Neuronal stem cell (in vitro differentiated cells): ENCODE measurements around the gene SLC6A11.

ENCODE experiments used
- DNase-seq: peaks from one replicate; pipeline ENCODE4 v3.0.0-alpha.2; 2013; ENCODE audit warnings: low spot score
- H2AFZ ChIP-seq: one replicate; pipeline ENCODE4 v1.6.1; 2013; ENCODE audit warnings: mild to moderate bottlenecking, low read length, inconsistent platforms
- H2AK5ac ChIP-seq: 2 replicates; pipeline ENCODE4 v1.6.1; 2013; ENCODE audit warnings: low read depth, mild to moderate bottlenecking, inconsistent platforms, low read length, moderate library complexity, mixed read lengths
- H2BK120ac ChIP-seq: 2 replicates; pipeline ENCODE4 v1.6.1; 2013; ENCODE audit warnings: low read depth, mild to moderate bottlenecking, inconsistent platforms, low read length, moderate library complexity, mixed read lengths
- H2BK12ac ChIP-seq: one replicate; pipeline ENCODE4 v1.6.1; 2013; ENCODE audit warnings: low read length, inconsistent platforms
- H2BK15ac ChIP-seq: 2 replicates; pipeline ENCODE4 v1.6.1; 2013; ENCODE audit warnings: mild to moderate bottlenecking, low read length, inconsistent platforms, mixed read lengths
- H2BK5ac ChIP-seq: one replicate; pipeline ENCODE4 v1.6.1; 2013; ENCODE audit warnings: inconsistent platforms, mild to moderate bottlenecking, low read length, moderate library complexity
- H3K14ac ChIP-seq: one replicate; pipeline ENCODE4 v1.6.1; 2013; ENCODE audit warnings: low read length, inconsistent platforms
- H3K18ac ChIP-seq: 2 replicates; pipeline ENCODE4 v1.6.1; 2013; ENCODE audit warnings: low read length, inconsistent platforms
- H3K23ac ChIP-seq: 2 replicates; pipeline ENCODE4 v1.6.1; 2013; ENCODE audit warnings: low read depth, mild to moderate bottlenecking, mixed read lengths, low read length, inconsistent platforms; ENCODE audit not compliant: poor library complexity
- H3K27ac ChIP-seq: replicated peaks from 3 replicates; pipeline ENCODE4 v1.5.1; 2013; ENCODE audit warnings: low read length, inconsistent platforms
- H3K27me3 ChIP-seq, 3 experiments: 2 replicates each; pipeline ENCODE4 v1.6.1; 2013; ENCODE audit warnings: low read length in 3 of 3, mild to moderate bottlenecking in 2 of 3, inconsistent platforms in 1 of 3, low read depth in 1 of 3, mixed read lengths in 1 of 3, moderate library complexity in 1 of 3; ENCODE audit not compliant: control insufficient read depth in 3 of 3, insufficient read depth in 3 of 3
- H3K36me3 ChIP-seq, 2 donors: replicated peaks in 1 of 2; 2 replicates each; pipeline ENCODE4 v1.6.1; 2013; ENCODE audit warnings: low read length in 2 of 2; ENCODE audit not compliant: control insufficient read depth in 2 of 2, insufficient read depth in 2 of 2
- H3K4ac ChIP-seq: 2 replicates; pipeline ENCODE4 v1.6.1; 2013; ENCODE audit warnings: inconsistent platforms, mild to moderate bottlenecking, low read length, moderate library complexity
- H3K4me1 ChIP-seq, 2 donors: 1 replicate in 1 of 2; 2 replicates in 1 of 2; pipeline ENCODE4 v1.6.1; 2013; ENCODE audit warnings: low read length in 2 of 2, low read depth in 1 of 2; ENCODE audit not compliant: control insufficient read depth in 2 of 2, insufficient read depth in 1 of 2
- H3K4me2 ChIP-seq: one replicate; pipeline ENCODE4 v1.6.1; 2013; ENCODE audit warnings: mild to moderate bottlenecking, low read length, inconsistent platforms; ENCODE audit not compliant: insufficient read depth, poor library complexity, severe bottlenecking
- H3K4me3 ChIP-seq, 2 donors: 2 replicates each; pipeline ENCODE4 v1.5.1; 2013; ENCODE audit warnings: low read length in 2 of 2, mild to moderate bottlenecking in 2 of 2, inconsistent platforms in 1 of 2, moderate library complexity in 1 of 2
- H3K79me1 ChIP-seq: one replicate; pipeline ENCODE4 v1.6.1; 2013; ENCODE audit warnings: low read depth, mild to moderate bottlenecking, inconsistent platforms, low read length, moderate library complexity
- H3K9ac ChIP-seq: one replicate; pipeline ENCODE4 v1.6.1; 2013; ENCODE audit warnings: mild to moderate bottlenecking, low read depth, low read length, inconsistent platforms; ENCODE audit not compliant: poor library complexity
- H3K9me3 ChIP-seq, 2 donors: replicated peaks in 1 of 2; 2 replicates each; pipeline versions ENCODE3 to v1.6.1; 2013; ENCODE audit warnings: low read length in 2 of 2, mild to moderate bottlenecking in 2 of 2, inconsistent platforms in 1 of 2, low read depth in 1 of 2, mixed read lengths in 1 of 2, moderate library complexity in 1 of 2; ENCODE audit not compliant: control insufficient read depth in 2 of 2, insufficient read depth in 1 of 2
- H4K8ac ChIP-seq: one replicate; pipeline ENCODE4 v1.6.1; 2013; ENCODE audit warnings: low read depth, mild to moderate bottlenecking, inconsistent platforms, low read length, moderate library complexity
- H4K91ac ChIP-seq: one replicate; pipeline ENCODE4 v1.6.1; 2013; ENCODE audit warnings: low read length, low read depth, mild to moderate bottlenecking, inconsistent platforms; ENCODE audit not compliant: poor library complexity
- WGBS, 2 donors: extraction: QIAGEN DNeasy Blood & Tissue Kit; methylation state at CpG; one replicate each; pipeline ENCODE4 v1.1.7; 2013; ENCODE audit warnings: missing lambda C conversion rate in 2 of 2, mixed read lengths in 1 of 2; ENCODE audit not compliant: insufficient read length in 2 of 2, insufficient replicate concordance in 1 of 2; ENCODE audit errors: extremely low coverage in 2 of 2; 5-methylcytosine and 5-hydroxymethylcytosine counted together

SLC6A11 gene

DNA sequence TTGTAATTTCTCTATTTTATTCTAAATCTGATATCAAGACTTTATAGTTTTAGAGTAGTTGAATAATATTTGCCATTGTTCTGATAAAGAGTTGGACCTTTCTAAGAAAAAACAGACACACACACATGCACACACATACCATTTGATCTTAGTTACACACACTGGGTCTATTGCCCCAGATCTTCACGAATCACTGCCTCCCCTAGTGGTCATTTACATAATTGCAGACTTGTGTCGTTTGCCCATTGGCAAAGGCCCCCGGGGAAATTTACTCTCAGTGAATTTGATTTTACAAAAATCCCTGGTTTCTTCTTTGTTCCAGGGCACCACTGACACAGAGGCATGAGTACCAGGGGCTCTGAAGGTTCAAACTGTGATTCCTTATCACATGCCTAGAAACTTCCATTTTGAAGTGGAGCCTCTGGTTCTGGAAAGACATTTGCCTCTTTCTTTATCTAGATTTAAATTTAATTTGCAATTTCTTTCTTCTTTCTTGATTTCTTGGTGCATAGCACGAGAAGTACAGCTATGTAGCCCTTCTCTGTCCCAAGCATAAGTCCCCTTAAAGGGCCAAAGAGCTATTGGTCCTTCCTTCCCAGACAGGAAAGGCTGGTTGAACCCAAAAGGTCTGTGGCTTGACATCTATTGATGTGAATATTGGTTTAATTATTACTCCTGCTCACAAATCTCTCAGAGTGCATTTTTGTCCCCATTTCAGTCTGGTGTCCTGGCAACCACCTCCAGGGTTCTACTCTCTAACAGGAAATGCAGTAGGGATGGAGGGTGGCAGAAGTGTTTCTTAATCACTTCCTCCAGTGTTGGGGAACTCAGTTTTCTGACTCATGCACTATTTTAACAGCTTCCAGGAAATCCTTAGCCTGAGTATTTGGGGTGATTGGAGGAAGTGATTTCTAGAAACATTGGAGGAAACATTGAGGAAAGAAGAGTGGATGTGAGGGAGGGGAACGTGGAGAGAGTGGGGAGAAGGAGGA, 32.4 kb upstream of the SLC6A11 start:
- Histone ChIP-seq H3K4ac (no peak overlapping the region), H2BK12ac (no peak overlapping the region), H2AFZ (no peak overlapping the region), H3K4me3 (no peak overlapping the region), H3K14ac (no peak overlapping the region), H2AK5ac (no peak overlapping the region), H3K9ac (no peak overlapping the region), H4K8ac (no peak overlapping the region), H4K91ac (no peak overlapping the region), H2BK15ac (no peak overlapping the region), H3K23ac (no peak overlapping the region), H3K79me1 (no peaks in the 10 kb centered on the region), H3K27me3 (no peaks in the 10 kb centered on the region), H3K18ac (no peak overlapping the region), H3K4me1 (no peaks in the 10 kb centered on the region), H3K9me3 (no peaks in the 10 kb centered on the region), H3K27ac (no peak overlapping the region), H3K36me3 (no peaks in the 10 kb centered on the region), H3K4me2 (no peak overlapping the region), H2BK120ac (no peak overlapping the region), H2BK5ac (no peak overlapping the region)
- DNase-seq = peak; percentile 41
- 100% methylated on average over 1 of the region's 5 CpGs for WGBS, 2 donors

DNA sequence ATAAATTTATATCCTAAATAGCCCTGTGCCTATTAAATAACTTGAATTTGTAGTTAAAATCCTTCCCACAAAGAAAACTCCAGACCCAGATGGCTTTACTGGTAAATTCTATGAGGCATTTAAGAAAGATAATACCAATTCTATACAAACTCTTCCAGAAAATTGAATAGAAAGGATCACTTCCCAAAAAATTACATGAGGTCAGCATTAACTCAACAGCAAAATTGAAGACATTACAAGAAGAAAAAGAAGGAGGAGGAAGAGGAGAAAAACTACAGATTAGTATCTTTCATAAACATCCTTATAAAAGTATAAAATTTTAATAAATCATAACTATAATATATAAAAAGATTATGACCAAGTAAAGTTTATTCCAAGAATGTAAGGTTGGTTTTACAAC, 29.4 kb upstream of the SLC6A11 start:
- Histone ChIP-seq H3K23ac (no peak overlapping the region), H4K91ac (no peak overlapping the region), H3K18ac (no peak overlapping the region), H3K36me3 (no peaks in the 10 kb centered on the region), H2AK5ac (no peak overlapping the region), H2BK120ac (no peak overlapping the region), H3K4me3 (no peak overlapping the region), H3K4me2 (no peak overlapping the region), H3K9me3 (no peaks in the 10 kb centered on the region), H3K27ac (no peak overlapping the region), H4K8ac (no peak overlapping the region), H2BK15ac (no peak overlapping the region), H3K27me3 (no peaks in the 10 kb centered on the region), H3K9ac (no peak overlapping the region), H3K4ac (no peak overlapping the region), H3K4me1 (no peaks in the 10 kb centered on the region), H2BK5ac (no peak overlapping the region), H2BK12ac (no peak overlapping the region), H3K14ac (no peak overlapping the region), H2AFZ (no peak overlapping the region), H3K79me1 (no peaks in the 10 kb centered on the region)
- DNase-seq = no peak

DNA sequence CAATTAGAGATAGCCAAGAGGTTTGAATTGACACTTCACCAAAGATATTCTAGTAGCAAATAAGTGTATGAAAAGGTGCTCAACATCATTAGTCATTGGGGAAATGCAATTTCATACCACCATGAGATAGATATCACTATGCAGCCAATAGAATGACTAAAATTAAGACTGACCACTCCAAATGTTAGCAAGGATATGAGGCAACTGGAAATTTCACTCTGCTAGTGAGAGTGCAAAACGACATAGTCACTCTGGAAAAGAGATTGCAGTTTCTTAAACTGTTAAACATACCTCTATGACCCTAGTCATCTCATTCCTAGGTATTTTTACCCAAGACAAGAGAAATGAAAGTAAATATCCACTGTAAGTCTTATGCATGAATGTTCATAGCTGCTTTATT, 27.6 kb upstream of the SLC6A11 start:
- Histone ChIP-seq H3K4me2 (no peak overlapping the region), H2BK12ac (no peak overlapping the region), H3K9me3 (no peaks in the 10 kb centered on the region), H3K27me3 (no peaks in the 10 kb centered on the region), H2AFZ (no peak overlapping the region), H2BK5ac (no peak overlapping the region), H4K91ac (no peak overlapping the region), H3K9ac (no peak overlapping the region), H3K18ac (no peak overlapping the region), H3K23ac (no peak overlapping the region), H3K79me1 (no peaks in the 10 kb centered on the region), H2AK5ac (no peak overlapping the region), H2BK15ac (no peak overlapping the region), H3K27ac (no peak overlapping the region), H3K4ac (no peak overlapping the region), H3K36me3 (no peaks in the 10 kb centered on the region), H4K8ac (no peak overlapping the region), H3K14ac (no peak overlapping the region), H3K4me1 (no peaks in the 10 kb centered on the region), H3K4me3 (no peak overlapping the region), H2BK120ac (no peak overlapping the region)
- no CpG with 5 or more reads among the region's 1 CpG for WGBS, 2 donors
- DNase-seq = no peak

DNA sequence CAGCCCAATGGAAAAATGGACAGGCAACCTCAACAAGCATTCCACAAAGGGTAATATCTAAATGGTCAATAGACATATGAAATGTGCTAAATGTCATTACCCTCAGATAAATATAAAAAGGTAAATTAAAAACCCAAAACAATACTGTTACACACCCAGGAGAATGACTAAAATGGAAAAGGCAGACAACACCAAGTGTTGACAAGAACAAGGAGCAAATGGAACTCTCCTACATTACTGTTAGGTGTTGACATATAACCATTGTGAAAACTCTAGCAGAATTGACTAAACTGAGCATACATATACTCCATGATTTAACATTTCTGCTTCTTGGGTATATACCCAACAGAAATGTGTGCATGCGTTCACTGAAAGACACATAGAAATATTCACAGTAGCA, 25.3 kb upstream of the SLC6A11 start:
- no peak overlapping the region for H4K91ac ChIP-seq
- no peak overlapping the region for H3K27ac ChIP-seq
- H2BK120ac ChIP-seq = no peak overlapping the region
- no peak overlapping the region for H2BK15ac ChIP-seq
- no peak overlapping the region for H3K4me2 ChIP-seq
- no peak overlapping the region for H2AFZ ChIP-seq
- no peaks in the 10 kb centered on the region for H3K27me3 ChIP-seq
- no CpG with 5 or more reads among the region's 1 CpG for WGBS, 2 donors
- H2BK5ac ChIP-seq = no peak overlapping the region
- H3K14ac ChIP-seq = no peak overlapping the region
- H3K9ac ChIP-seq = no peak overlapping the region
- no peak overlapping the region for H4K8ac ChIP-seq
- DNase-seq = no peak
- no peak overlapping the region for H3K18ac ChIP-seq
- H3K23ac ChIP-seq = no peak overlapping the region
- no peak overlapping the region for H2BK12ac ChIP-seq
- H3K36me3 ChIP-seq = no peaks in the 10 kb centered on the region
- H3K4me3 ChIP-seq = no peak overlapping the region
- no peaks in the 10 kb centered on the region for H3K4me1 ChIP-seq
- no peak overlapping the region for H2AK5ac ChIP-seq
- no peak overlapping the region for H3K4ac ChIP-seq
- no peaks in the 10 kb centered on the region for H3K9me3 ChIP-seq
- no peaks in the 10 kb centered on the region for H3K79me1 ChIP-seq
